Measurements from ENCODE around the gene PAGE4.

DNA sequence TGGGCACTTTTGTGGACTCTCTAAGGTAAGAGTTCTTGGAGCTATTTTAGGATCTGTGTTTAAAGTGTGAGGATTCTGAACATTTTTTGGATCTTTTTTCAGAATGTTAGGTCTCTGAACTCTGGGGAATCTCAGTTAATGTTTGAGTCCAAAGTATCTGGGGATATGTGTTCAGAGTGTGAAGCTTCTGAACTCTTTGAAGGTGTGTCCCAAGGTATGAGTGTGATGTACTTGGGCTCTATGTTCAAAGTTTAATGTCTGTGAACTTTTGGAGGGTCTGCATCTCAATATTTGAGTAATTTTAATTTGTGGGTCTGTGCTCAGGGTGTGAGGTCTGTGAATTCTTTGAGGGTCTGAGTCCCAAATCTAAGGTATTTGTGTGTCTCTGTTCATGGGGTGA lies 35.4 kb upstream of the PAGE4 start:
- no peak for TF ChIP-seq CTCF (IDR thresholded peaks at IDR 0.05; ENCODE audit: low read depth, low read length, poor library complexity, severe bottlenecking)
- no peak for TF ChIP-seq EZH2phosphoT487 (IDR thresholded peaks at IDR 0.05; ENCODE audit: borderline replicate concordance, low read length)

Measured in DOHH2 (cell line).